Common myeloid progenitor, CD34-positive (primary cell): Measurements from ENCODE around the gene ITLN2.
A peak's percentile ranks its signal among the peaks of the same experiment; 100 is the strongest.

Source experiments
- CTCF ChIA-PET: fragments of 350-600 bp; sonication (Branson Sonifier 250); formaldehyde crosslinking; loops from one replicate; lab custom pipeline; 2021; ENCODE audit warnings: antibody characterized with exemption; lab: Charles Lee
- POLR2A ChIA-PET: fragments of 350-600 bp; sonication (Branson Sonifier 250); formaldehyde crosslinking; loops from one replicate; lab custom pipeline; 2021; ENCODE audit warnings: antibody characterized with exemption; lab: Charles Lee
- DNase-seq, 3 donors: peaks; one replicate each; pipeline versions ENCODE4 v3.0.0 to v3.0.0-alpha.2; 2013
- H3K27ac ChIP-seq, 2 experiments: 1 replicate in 1 of 2; 2 replicates in 1 of 2; pipeline ENCODE4 v1.7.0; 2013; ENCODE audit warnings: inconsistent platforms in 2 of 2, low read length in 2 of 2, mild to moderate bottlenecking in 2 of 2, low read depth in 1 of 2, moderate library complexity in 1 of 2; ENCODE audit not compliant: severe bottlenecking in 2 of 2, insufficient read depth in 1 of 2, poor library complexity in 1 of 2
- H3K27me3 ChIP-seq, 5 experiments: replicated peaks in 2 of 5; 1 replicate in 3 of 5; 2 replicates in 2 of 5; pipeline versions ENCODE4 v1.6.1 to v1.7.0; 2013; ENCODE audit warnings: low read length in 4 of 5, mild to moderate bottlenecking in 2 of 5, moderate library complexity in 2 of 5, inconsistent platforms in 1 of 5; ENCODE audit not compliant: insufficient read depth in 5 of 5, control insufficient read depth in 4 of 5
- H3K36me3 ChIP-seq, 4 experiments: 1 replicate in 2 of 4; 2 replicates in 2 of 4; pipeline versions ENCODE4 v1.6.1 to v1.7.0; 2013; ENCODE audit warnings: low read length in 3 of 4, control low read depth in 1 of 4, mild to moderate bottlenecking in 1 of 4; ENCODE audit not compliant: control insufficient read depth in 4 of 4, insufficient read depth in 4 of 4
- H3K4me1 ChIP-seq, 4 experiments: 1 replicate in 3 of 4; 2 replicates in 1 of 4; pipeline versions ENCODE4 v1.6.1 to v1.7.1; 2013; ENCODE audit warnings: low read length in 3 of 4, mild to moderate bottlenecking in 3 of 4, control low read depth in 1 of 4, inconsistent platforms in 1 of 4, moderate library complexity in 1 of 4; ENCODE audit not compliant: control insufficient read depth in 4 of 4, insufficient read depth in 4 of 4; ENCODE audit errors: control extremely low read depth in 1 of 4
- H3K4me3 ChIP-seq, 7 experiments: 1 replicate in 4 of 7; 2 replicates in 3 of 7; pipeline versions ENCODE4 v1.5.1 to v1.7.0; 2013; ENCODE audit warnings: mild to moderate bottlenecking in 7 of 7, low read length in 6 of 7, moderate library complexity in 6 of 7, inconsistent platforms in 2 of 7, low read depth in 2 of 7, control low read depth in 1 of 7; ENCODE audit not compliant: insufficient read depth in 4 of 7, control insufficient read depth in 1 of 7; ENCODE audit errors: extremely low read depth in 1 of 7
- H3K9me3 ChIP-seq, 5 experiments: 1 replicate in 4 of 5; 2 replicates in 1 of 5; pipeline versions ENCODE4 v1.6.1 to v1.7.1; 2013; ENCODE audit warnings: low read length in 4 of 5, mild to moderate bottlenecking in 2 of 5, inconsistent platforms in 1 of 5, low read depth in 1 of 5, moderate library complexity in 1 of 5; ENCODE audit not compliant: control insufficient read depth in 4 of 5, insufficient read depth in 2 of 5; ENCODE audit errors: control extremely low read depth in 1 of 5
- WGBS: methylation state at CpG from one replicate; pipeline ENCODE4 v1.1.5; 2013; ENCODE audit not compliant: insufficient coverage; 5-methylcytosine and 5-hydroxymethylcytosine counted together

Gene ITLN2

DNA sequence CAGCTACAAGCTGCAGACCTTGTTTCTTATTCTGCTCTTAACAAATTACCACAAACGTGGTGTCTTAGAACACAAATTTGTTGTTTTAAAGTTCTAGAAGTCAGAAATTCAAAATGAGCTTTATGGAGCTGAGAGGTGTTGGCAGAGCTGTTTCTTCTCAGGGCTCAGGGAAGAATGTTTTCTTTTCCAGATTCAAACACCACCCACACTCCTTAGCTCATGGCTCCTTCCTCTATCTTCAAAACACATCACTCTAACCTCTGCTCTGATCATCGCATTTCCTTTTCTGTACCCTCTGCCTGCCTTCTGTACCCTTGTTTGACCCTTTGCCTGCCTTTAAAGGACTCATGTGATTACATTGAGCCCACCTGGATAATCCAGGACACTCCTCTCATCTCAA, 42.7 kb downstream of the ITLN2 start:
- Histone ChIP-seq H3K27ac (no peak overlapping the region), H3K4me3 (no peak overlapping the region), H3K9me3 (no peaks in the 10 kb centered on the region), H3K27me3 (no peaks in the 10 kb centered on the region), H3K4me1 (no peaks in the 10 kb centered on the region), H3K36me3 (no peaks in the 10 kb centered on the region)
- ChIA-PET CTCF (interaction anchor here (1.6 to 2.1 kb wide), 2 partner anchors 40 to 47 kb away, joined by 3 to 7 read pairs; no protein-coding TSS in a partner anchor), POLR2A (no interaction called here)
- DNase-seq = no peak
- 100% methylated on average over 1 of the region's 2 CpGs for WGBS

DNA sequence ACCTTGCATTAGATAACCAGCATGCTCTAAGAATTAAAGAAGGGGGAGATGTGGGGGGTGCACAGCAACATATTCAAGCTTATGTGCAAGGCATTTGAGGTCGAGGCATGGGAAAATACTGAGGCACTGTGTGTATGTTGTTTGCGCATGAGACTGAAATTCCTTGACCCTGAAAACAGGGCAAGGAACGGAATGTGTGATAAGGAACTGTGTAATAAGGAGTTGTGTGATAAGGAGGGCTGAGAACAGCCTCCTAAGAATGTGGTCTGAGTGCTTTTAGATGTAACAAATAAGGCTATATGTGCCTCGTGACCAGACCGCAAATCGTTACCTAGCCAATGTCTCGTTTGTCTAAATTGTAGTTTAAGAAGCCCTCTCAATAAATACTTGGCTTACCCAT, 43.2 kb downstream of the ITLN2 start:
- H3K4me3 ChIP-seq = no peak overlapping the region
- 87% methylated on average over 7 of the region's 7 CpGs for WGBS
- CTCF ChIA-PET = interaction anchor here (1.6 to 2.1 kb wide), 2 partner anchors 40 to 47 kb away, joined by 3 to 7 read pairs; no protein-coding TSS in a partner anchor
- H3K4me1 ChIP-seq = no peaks in the 10 kb centered on the region
- H3K27me3 ChIP-seq = no peaks in the 10 kb centered on the region
- POLR2A ChIA-PET = no interaction called here
- H3K9me3 ChIP-seq = no peaks in the 10 kb centered on the region
- DNase-seq = peak in 1 of 3 donors; percentile 48
- no peaks in the 10 kb centered on the region for H3K36me3 ChIP-seq
- H3K27ac ChIP-seq = no peak overlapping the region

DNA sequence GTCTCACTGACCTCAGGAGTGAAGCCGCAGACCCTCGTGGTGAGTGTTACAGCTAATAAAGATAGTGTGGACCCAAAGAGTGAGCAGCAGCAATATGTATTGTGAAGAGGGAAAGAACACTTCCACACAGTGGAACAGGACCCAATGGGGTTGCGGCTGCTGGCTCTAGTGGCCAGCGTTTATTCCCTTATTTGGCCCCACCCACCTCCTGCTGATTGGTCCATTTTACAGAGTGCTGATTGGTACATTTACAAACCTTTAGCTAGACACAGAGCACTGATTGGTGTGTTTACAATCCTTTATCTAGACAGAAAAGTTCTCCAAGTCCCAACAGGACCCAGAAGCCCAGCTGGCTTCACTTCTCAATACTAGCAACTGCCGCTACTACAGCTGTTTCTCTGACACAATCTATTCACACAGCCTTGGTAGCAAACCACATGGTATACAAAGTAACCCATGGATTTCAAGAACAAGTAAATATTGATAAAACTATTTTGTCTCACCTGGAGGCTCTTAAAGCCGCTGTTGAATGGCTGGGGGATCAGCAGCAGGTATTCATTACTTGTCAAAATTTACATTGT, 44.3 kb downstream of the ITLN2 start:
- DNase-seq = peak in 1 of 3 donors; percentile 28
- Histone ChIP-seq H3K9me3 (no peaks in the 10 kb centered on the region), H3K27ac (no peak overlapping the region), H3K4me3 (no peak overlapping the region), H3K36me3 (no peaks in the 10 kb centered on the region), H3K27me3 (no peaks in the 10 kb centered on the region), H3K4me1 (no peaks in the 10 kb centered on the region)
- ChIA-PET CTCF (interaction anchor here (1.1 kb wide), 1 partner anchor 21 kb away, joined by 4 read pairs; no protein-coding TSS in a partner anchor), POLR2A (no interaction called here)
- WGBS = 93% methylated on average over 5 of the region's 6 CpGs

GRCh38 chr1:160907976-160908375, 46.6 kb downstream of the ITLN2 start:
- no peaks in the 10 kb centered on the region for H3K9me3 ChIP-seq
- peak in 1 of 3 donors; percentile 30 for DNase-seq
- H3K4me1 ChIP-seq = no peaks in the 10 kb centered on the region
- POLR2A ChIA-PET = no interaction called here
- CTCF ChIA-PET = interaction anchor here (1.3 to 2.2 kb wide), 4 partner anchors 12 to 181 kb away, joined by 3 to 7 read pairs (median 4); no protein-coding TSS in a partner anchor
- H3K27ac ChIP-seq = no peak overlapping the region
- no peak overlapping the region for H3K4me3 ChIP-seq
- WGBS = 89% methylated on average over 6 of the region's 7 CpGs
- H3K36me3 ChIP-seq = no peaks in the 10 kb centered on the region
- H3K27me3 ChIP-seq = no peaks in the 10 kb centered on the region

DNA sequence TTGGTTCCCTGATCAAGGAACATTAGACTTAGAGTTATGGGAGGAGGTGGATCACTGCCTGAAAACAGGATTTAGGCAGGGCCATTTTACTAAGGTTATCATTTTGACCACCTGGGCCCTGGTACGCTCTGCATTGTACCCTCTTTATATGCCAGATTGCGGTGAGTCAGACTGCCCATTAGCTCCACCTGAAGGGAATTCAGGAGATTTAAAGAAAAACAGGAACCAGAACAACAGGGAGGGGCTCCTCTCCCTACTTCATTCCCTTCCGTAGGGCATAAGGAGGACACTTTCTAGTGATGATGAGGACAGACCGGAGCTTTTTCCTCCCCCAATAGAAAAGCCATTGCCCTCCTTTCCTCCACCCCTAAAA, 49.0 kb downstream of the ITLN2 start:
- ChIA-PET CTCF (interaction anchor here (1.2 to 1.3 kb wide), 2 partner anchors 17 to 29 kb away, joined by 3 to 4 read pairs; no protein-coding TSS in a partner anchor), POLR2A (interaction anchor here (0.8 kb wide), 1 partner anchor 49 kb away, joined by 3 read pairs; the partner anchor contains the start of gene ITLN2)
- DNase-seq = peak in 1 of 3 donors; percentile 10
- no peaks in the 10 kb centered on the region for H3K36me3 ChIP-seq
- H3K9me3 ChIP-seq = peaks cover 0 to 2% (median 0%) of the 10 kb centered on the region in 5 experiments
- no peaks in the 10 kb centered on the region for H3K4me1 ChIP-seq
- WGBS = 50% methylated on average over 2 of the region's 4 CpGs
- H3K27me3 ChIP-seq = no peaks in the 10 kb centered on the region
- H3K4me3 ChIP-seq = no peak overlapping the region
- H3K27ac ChIP-seq = no peak overlapping the region

DNA sequence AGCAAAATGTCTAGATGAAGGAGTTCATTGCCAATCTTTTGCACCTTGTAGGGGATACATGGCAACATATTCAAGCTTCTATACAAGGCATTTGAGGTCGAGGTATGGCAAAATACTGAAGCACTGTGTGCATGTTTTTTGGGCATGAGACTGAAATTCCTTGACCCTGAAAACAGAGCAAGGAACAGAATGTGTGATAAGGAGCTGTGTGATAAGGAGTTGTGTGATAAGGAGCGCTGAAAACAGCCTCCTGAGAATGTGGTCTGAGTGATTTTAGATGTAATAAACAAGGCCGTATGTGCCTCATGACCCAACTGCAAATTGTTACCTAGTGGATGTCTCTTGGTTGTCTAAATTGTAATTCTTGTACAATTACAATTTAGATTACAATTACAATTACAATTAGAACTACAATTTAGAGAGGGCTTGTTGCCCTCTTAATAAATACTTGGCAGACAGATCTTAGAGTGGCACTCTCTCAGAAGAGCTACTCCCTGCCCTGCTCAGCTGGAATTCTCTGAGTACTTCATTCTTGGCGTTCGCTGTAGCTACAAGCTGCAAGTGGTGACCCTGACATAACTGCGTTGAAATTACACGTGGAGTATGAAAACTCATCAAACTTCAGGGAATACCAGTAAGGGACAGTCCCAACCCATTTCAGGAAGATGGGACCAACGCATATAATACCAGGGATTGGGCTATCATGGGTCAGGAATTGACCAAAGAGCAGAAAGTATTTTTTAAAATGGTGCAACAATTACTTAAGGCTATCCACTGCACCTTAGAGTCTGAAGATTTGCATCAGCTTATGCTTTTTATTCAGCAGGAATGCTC, 49.6 kb downstream of the ITLN2 start:
- no peak for DNase-seq
- Histone ChIP-seq H3K27me3 (no peaks in the 10 kb centered on the region), H3K9me3 (peaks cover 0 to 2% (median 0%) of the 10 kb centered on the region in 5 experiments), H3K27ac (no peak overlapping the region), H3K4me1 (no peaks in the 10 kb centered on the region), H3K4me3 (no peak overlapping the region), H3K36me3 (no peaks in the 10 kb centered on the region)
- 94% methylated on average over 7 of the region's 8 CpGs for WGBS
- ChIA-PET CTCF (interaction anchor here (1.2 kb wide), 1 partner anchor 17 kb away, joined by 4 read pairs; no protein-coding TSS in a partner anchor), POLR2A (interaction anchor here (0.8 kb wide), 2 partner anchors 49 to 166 kb away, joined by 3 to 5 read pairs; partner anchors contain the start of genes ITLN2 and SLAMF7)
